PC-9 (cell line): ENCODE results near the gene PARP2.

Experiments
- EZH2 ChIP-seq: fragments of 200-600 bp; sonication (generic); IDR thresholded peaks from 2 replicates; pipeline ENCODE4 v1.8.0; 2017; ENCODE audit warnings: antibody characterized with exemption, low read depth
- TF ChIP-seq, protein P1 (sequence below): fragments of 200-600 bp; sonication (generic); conservative IDR thresholded peaks from 2 replicates; pipeline ENCODE4 v1.6.1; 2017; ENCODE audit warnings: mixed run types, antibody characterized with exemption, mild to moderate bottlenecking, moderate library complexity

DNA sequence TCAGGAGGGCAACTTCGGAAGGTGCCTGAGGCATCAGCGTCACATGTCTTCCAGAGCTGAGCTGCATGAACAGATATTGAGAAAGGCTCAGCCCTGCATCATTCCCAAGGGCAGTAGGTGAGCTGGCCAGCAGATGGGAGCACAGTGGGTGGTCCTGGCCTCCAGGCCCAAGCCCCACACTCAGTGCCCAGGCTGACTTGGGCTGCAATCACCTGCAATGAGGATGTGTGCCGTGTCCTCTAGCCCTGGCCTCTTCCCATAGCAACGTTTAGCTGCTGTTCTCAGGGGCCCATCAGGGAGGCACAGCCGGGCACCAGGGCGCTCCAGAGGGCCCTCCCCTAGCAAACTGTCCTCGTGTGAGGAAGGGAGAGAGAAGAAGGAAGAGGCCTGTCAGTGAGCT lies 37.9 kb downstream of the PARP2 start:
- TF ChIP-seq, protein P1, sequence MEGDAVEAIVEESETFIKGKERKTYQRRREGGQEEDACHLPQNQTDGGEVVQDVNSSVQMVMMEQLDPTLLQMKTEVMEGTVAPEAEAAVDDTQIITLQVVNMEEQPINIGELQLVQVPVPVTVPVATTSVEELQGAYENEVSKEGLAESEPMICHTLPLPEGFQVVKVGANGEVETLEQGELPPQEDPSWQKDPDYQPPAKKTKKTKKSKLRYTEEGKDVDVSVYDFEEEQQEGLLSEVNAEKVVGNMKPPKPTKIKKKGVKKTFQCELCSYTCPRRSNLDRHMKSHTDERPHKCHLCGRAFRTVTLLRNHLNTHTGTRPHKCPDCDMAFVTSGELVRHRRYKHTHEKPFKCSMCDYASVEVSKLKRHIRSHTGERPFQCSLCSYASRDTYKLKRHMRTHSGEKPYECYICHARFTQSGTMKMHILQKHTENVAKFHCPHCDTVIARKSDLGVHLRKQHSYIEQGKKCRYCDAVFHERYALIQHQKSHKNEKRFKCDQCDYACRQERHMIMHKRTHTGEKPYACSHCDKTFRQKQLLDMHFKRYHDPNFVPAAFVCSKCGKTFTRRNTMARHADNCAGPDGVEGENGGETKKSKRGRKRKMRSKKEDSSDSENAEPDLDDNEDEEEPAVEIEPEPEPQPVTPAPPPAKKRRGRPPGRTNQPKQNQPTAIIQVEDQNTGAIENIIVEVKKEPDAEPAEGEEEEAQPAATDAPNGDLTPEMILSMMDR, result no peak
- no peak for TF ChIP-seq EZH2
